ENCODE measurements around the gene CADPS2.

The CADPS2 gene

DNA sequence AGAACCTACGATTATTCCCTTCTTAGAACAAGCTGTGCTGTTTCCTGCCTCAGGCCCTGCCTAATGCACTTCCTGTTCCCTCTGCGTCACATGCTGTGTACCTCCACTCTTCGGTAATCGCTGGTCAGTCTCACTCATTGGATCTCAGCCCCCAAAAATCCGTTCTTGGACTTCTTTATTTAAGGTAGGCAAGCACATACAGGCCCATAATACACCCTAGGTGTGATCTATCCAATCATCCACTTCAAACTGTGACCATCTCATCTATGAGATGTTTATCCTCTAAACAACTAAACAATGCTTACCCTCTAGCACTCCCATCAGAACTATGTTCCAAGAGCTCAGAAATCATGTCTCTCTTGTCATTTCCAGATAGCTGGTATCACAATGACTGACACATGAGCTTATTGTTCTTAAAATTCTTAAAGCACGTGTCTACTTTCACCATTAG, 83.9 kb downstream of the CADPS2 start:
- no peak overlapping the region for H3K4me3 ChIP-seq (ENCODE audit: low read depth in 1 of 2, low read length in 1 of 2)
- H3K9me3 ChIP-seq: no peaks in the 10 kb centered on the region
- H3K27me3 ChIP-seq: no peaks in the 10 kb centered on the region
- TF ChIP-seq, protein P1, sequence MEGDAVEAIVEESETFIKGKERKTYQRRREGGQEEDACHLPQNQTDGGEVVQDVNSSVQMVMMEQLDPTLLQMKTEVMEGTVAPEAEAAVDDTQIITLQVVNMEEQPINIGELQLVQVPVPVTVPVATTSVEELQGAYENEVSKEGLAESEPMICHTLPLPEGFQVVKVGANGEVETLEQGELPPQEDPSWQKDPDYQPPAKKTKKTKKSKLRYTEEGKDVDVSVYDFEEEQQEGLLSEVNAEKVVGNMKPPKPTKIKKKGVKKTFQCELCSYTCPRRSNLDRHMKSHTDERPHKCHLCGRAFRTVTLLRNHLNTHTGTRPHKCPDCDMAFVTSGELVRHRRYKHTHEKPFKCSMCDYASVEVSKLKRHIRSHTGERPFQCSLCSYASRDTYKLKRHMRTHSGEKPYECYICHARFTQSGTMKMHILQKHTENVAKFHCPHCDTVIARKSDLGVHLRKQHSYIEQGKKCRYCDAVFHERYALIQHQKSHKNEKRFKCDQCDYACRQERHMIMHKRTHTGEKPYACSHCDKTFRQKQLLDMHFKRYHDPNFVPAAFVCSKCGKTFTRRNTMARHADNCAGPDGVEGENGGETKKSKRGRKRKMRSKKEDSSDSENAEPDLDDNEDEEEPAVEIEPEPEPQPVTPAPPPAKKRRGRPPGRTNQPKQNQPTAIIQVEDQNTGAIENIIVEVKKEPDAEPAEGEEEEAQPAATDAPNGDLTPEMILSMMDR (IDR thresholded peaks at IDR 0.05): no peak
- no peaks in the 10 kb centered on the region for H3K36me3 ChIP-seq
- no peak overlapping the region for H3K27ac ChIP-seq
- no peaks in the 10 kb centered on the region for H3K4me1 ChIP-seq (ENCODE audit: control insufficient read depth in 1 of 2, insufficient read depth in 1 of 2, low read depth in 1 of 2, low read length in 1 of 2)

DNA sequence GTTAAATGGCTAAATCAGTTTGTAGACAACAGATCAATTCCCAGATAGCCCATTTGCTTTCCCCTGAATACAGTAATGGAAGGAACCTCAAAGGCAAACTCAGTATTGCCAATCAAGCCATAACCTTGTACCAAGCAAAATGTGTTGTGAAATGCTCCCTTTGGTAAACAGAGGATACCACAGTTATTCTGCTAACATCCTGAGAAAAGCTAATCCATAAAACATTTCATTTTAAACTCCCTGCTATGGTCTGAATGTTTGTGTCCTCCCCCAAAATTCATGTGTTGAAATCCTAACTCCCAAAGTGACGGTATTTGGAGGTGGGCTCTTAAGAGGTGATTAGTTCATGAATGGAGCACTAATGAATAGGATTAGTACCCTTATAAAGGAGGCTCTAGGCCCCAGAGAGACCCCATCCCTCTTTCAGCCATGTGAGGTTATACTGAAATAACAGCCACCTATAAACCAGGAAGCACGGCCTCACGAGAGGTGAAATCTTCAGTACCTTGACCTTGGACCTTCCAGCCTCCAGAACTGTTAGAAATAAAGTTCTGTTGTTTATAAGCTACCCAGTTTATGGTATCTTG, 94.2 kb downstream of the CADPS2 start:
- H3K4me1 ChIP-seq (ENCODE audit: control insufficient read depth in 1 of 2, insufficient read depth in 1 of 2, low read depth in 1 of 2, low read length in 1 of 2): no peaks in the 10 kb centered on the region
- TF ChIP-seq, protein P1 (IDR thresholded peaks at IDR 0.05): no peak
- no peaks in the 10 kb centered on the region for H3K9me3 ChIP-seq
- H3K27ac ChIP-seq: no peak overlapping the region
- H3K27me3 ChIP-seq: no peaks in the 10 kb centered on the region
- H3K36me3 ChIP-seq: no peaks in the 10 kb centered on the region
- H3K4me3 ChIP-seq (ENCODE audit: low read depth in 1 of 2, low read length in 1 of 2): no peak overlapping the region

DNA sequence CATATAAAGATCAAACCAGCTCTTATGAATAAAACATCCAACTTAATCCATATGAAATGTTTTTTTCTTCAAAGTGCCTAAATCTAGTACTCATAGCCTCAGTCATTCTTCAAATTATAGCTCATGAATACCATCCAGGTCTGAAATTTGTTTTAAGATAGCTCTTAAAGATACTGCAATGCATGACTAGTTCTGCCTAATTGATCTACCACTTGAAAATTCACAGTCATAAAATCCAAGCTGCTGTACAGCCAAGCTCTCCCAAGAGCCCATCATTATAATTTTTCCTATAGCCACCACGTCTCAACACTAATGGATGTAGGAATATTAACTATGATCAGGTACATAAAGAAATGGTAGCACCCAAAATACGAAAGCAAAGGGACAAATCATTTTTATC, 95.7 kb downstream of the CADPS2 start:
- Histone ChIP-seq H3K27me3 (no peaks in the 10 kb centered on the region), H3K36me3 (no peaks in the 10 kb centered on the region), H3K27ac (no peak overlapping the region), H3K4me3 (ENCODE audit: low read depth in 1 of 2, low read length in 1 of 2) (no peak overlapping the region), H3K9me3 (no peaks in the 10 kb centered on the region), H3K4me1 (ENCODE audit: control insufficient read depth in 1 of 2, insufficient read depth in 1 of 2, low read depth in 1 of 2, low read length in 1 of 2) (no peaks in the 10 kb centered on the region)
- TF ChIP-seq, protein P1 (IDR thresholded peaks at IDR 0.05): no peak

DNA sequence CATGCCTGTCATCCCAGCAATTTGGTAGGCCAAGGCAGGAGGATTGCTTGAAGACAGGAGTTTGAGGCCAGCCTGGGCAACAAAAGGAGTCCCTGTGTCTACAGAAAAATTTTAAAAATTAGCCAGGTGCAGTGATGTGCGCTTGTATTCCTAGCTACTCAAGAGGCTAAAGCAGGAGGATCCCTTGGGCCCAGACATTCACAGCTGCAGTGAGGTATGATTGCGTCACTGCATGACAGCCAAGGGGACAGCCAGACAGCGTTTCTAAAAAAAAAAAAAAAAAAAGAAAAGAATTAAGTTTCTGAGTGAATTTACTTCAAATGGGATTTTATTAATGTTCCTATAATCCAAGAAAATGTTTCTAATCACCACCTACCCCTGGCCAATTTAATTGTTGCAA, 96.1 kb downstream of the CADPS2 start:
- no peak overlapping the region for H3K27ac ChIP-seq
- no peaks in the 10 kb centered on the region for H3K27me3 ChIP-seq
- H3K9me3 ChIP-seq: no peaks in the 10 kb centered on the region
- TF ChIP-seq, protein P1 (IDR thresholded peaks at IDR 0.05): no peak
- no peaks in the 10 kb centered on the region for H3K4me1 ChIP-seq (ENCODE audit: control insufficient read depth in 1 of 2, insufficient read depth in 1 of 2, low read depth in 1 of 2, low read length in 1 of 2)
- H3K4me3 ChIP-seq (ENCODE audit: low read depth in 1 of 2, low read length in 1 of 2): no peak overlapping the region
- no peaks in the 10 kb centered on the region for H3K36me3 ChIP-seq

DNA sequence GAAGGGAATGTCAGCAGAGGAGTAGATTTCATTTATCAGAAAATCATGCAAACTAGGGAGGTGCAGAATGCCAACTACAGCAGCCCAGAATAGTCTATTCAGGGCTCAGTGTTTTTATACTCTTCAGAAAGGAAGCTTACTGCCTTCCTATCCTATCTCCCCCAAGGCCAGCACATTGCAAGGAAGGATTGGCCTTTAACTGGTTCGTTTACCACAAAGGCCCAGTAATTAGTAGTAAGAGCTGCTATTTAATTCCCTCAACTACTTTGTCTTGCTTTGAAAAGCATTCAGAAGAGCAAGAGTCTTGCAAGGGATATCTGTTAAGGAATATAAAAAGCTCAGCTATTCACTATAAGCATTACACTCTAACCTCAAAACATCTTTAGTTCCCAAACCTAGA, 97.1 kb downstream of the CADPS2 start:
- no peak overlapping the region for H3K4me3 ChIP-seq (ENCODE audit: low read depth in 1 of 2, low read length in 1 of 2)
- TF ChIP-seq, protein P1 (IDR thresholded peaks at IDR 0.05): no peak
- H3K27ac ChIP-seq: no peak overlapping the region
- H3K27me3 ChIP-seq: no peaks in the 10 kb centered on the region
- no peaks in the 10 kb centered on the region for H3K36me3 ChIP-seq
- no peaks in the 10 kb centered on the region for H3K4me1 ChIP-seq (ENCODE audit: control insufficient read depth in 1 of 2, insufficient read depth in 1 of 2, low read depth in 1 of 2, low read length in 1 of 2)
- no peaks in the 10 kb centered on the region for H3K9me3 ChIP-seq
